OCI-LY7 (cell line): ENCODE data around the gene SP5. TPM values are rescaled to one million over a fixed set of nuclear protein-coding genes. Genes with fewer than 3 reads are reported as not detected.

Experiments
- BruUV-seq: library from RNA; stranded (reverse); fragments of 400-500 nt; replicated peaks from 2 replicates; lab custom pipeline; 2021; lab: Mats Ljungman, UMichigan
- CTCF ChIA-PET: fragments of 300-600 bp; sonication (Branson Sonifier 250); formaldehyde crosslinking; loops from one replicate; lab custom pipeline; 2022; ENCODE audit warnings: antibody characterized with exemption; ENCODE audit not compliant: unreplicated experiment; lab: Charles Lee
- POLR2A ChIA-PET: fragments of 300-600 bp; sonication (Branson Sonifier 250); formaldehyde crosslinking; loops from one replicate; lab custom pipeline; 2022; ENCODE audit warnings: antibody characterized with exemption; lab: Charles Lee
- DNase-seq: peaks from one replicate; pipeline ENCODE4 v3.0.0-alpha.2; 2015; ENCODE audit warnings: low spot score
- H2AFZ ChIP-seq: fragments of 200-600 bp; sonication (generic), shearing (Covaris generic); 2 replicates; pipeline ENCODE4 v1.6.1; 2014; ENCODE audit warnings: mild to moderate bottlenecking, antibody characterized with exemption, low read length, moderate library complexity
- H3K27ac ChIP-seq: fragments of 200-600 bp; sonication (generic); 2 replicates; pipeline ENCODE4 v1.5.1; 2014; ENCODE audit warnings: mixed run types, low read depth, mild to moderate bottlenecking, moderate library complexity, low read length, inconsistent platforms; ENCODE audit not compliant: poor library complexity, severe bottlenecking
- H3K36me3 ChIP-seq: fragments of 200-600 bp; sonication (generic); 2 replicates; pipeline ENCODE4 v1.6.1; 2014; ENCODE audit warnings: mild to moderate bottlenecking, antibody characterized with exemption, low read length, moderate library complexity, mixed read lengths; ENCODE audit not compliant: insufficient read depth
- H3K4me1 ChIP-seq: fragments of 200-600 bp; sonication (generic); 2 replicates; pipeline ENCODE4 v1.5.1; 2014; ENCODE audit warnings: mild to moderate bottlenecking, low read length; ENCODE audit not compliant: insufficient read depth, poor library complexity, severe bottlenecking
- H3K4me2 ChIP-seq: fragments of 200-600 bp; sonication (generic); 2 replicates; pipeline ENCODE4 v1.6.1; 2014; ENCODE audit warnings: mild to moderate bottlenecking, low read length
- H3K4me3 ChIP-seq: fragments of 200-600 bp; sonication (generic); 2 replicates; pipeline ENCODE4 v1.5.1; 2014; ENCODE audit warnings: mild to moderate bottlenecking, low read depth, low read length; ENCODE audit not compliant: poor library complexity, severe bottlenecking
- H3K79me2 ChIP-seq: fragments of 200-600 bp; sonication (generic); 2 replicates; pipeline ENCODE4 v1.6.1; 2016; ENCODE audit warnings: low read depth, mild to moderate bottlenecking, low read length, moderate library complexity, mixed read lengths; ENCODE audit not compliant: insufficient read depth
- H3K9me2 ChIP-seq: fragments of 200-600 bp; sonication (generic); 2 replicates; pipeline ENCODE4 v1.6.1; 2016; ENCODE audit warnings: mild to moderate bottlenecking, low read length, mixed read lengths; ENCODE audit not compliant: insufficient read depth
- H3K9me3 ChIP-seq: fragments of 200-600 bp; sonication (generic); 2 replicates; pipeline ENCODE4 v1.6.1; 2014; ENCODE audit warnings: mild to moderate bottlenecking, mixed run types, low read length, mixed read lengths
- H4K20me1 ChIP-seq: fragments of 200-600 bp; sonication (generic); 2 replicates; pipeline ENCODE4 v1.6.1; 2014; ENCODE audit warnings: mild to moderate bottlenecking, antibody characterized with exemption, low read length, moderate library complexity, mixed read lengths; ENCODE audit not compliant: insufficient read depth
- CTCF ChIP-seq: fragments of 200-600 bp; sonication (generic); conservative IDR thresholded peaks from 2 replicates; pipeline ENCODE4 v1.5.1; 2014; ENCODE audit warnings: mild to moderate bottlenecking, antibody characterized with exemption, low read length, moderate library complexity, mixed read lengths
- EZH2phosphoT487 ChIP-seq: fragments of 200-600 bp; sonication (generic); IDR thresholded peaks from 2 replicates; pipeline ENCODE4 v1.6.1; 2018; ENCODE audit warnings: low read depth, borderline replicate concordance, mild to moderate bottlenecking, mixed run types, antibody characterized with exemption, low read length, moderate library complexity, mixed read lengths
- intact Hi-C: fragments of 100-400 bp; cut with micrococcal nuclease; formaldehyde crosslinking; loops from one replicate; pipeline ENCODE4 v1.10.0; 2022; ENCODE audit not compliant: unreplicated experiment
- total RNA-seq, 2 experiments: library from RNA; depleted of rRNA in 1 of 2; stranded (reverse); fragments of >200 nt in 1 of 2; shearing (Covaris generic) in 1 of 2; gene quantifications; 2 replicates each; pipeline ENCODE4 v1.2.3, GENCODE V29; 2014 to 2022

SP5 gene
- total RNA-seq, 2 experiments from 2014 or later = not detected

DNA sequence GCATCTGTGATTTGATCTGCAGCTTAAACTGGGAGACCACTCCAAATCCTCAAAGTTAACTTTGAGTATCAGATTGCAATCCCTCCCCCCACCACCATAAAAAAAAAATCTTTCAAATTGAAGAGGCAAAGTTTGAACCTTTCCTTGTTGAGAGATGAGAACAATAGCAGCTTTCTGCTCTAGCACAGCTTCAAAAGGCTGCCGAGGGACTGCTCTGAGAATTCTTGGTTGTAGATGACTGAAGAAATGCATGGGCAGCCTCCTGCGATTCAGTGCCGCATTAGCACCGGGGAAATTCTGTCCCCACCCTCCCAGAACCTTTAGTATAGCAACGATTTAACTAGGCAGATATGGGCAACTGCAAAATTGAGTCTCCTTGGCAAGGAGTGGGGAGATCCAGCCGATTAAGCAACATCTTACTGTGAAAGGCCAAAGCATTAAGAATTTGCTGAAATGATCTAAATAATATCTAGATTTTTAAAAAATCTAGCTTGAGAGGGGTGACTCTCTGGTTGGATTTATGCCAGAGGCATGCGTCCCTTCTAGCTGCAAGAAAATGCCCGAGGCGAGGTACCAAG, 3.9 kb upstream of the SP5 start:
- POLR2A ChIA-PET = interaction anchor here (0.7 kb wide), 1 partner anchor 16 kb away, joined by 3 read pairs; no protein-coding TSS in a partner anchor
- intact Hi-C loops = no loop called here
- no peak for DNase-seq

GRCh38 chr2:170711774-170712652, 3.1 kb upstream of the SP5 start:
- no peak overlapping the region for H3K4me3 ChIP-seq
- H4K20me1 ChIP-seq = no peaks in the 10 kb centered on the region
- no peak overlapping the region for H2AFZ ChIP-seq
- H3K79me2 ChIP-seq = no peaks in the 10 kb centered on the region
- intact Hi-C loops = no loop called here
- POLR2A ChIA-PET = interaction anchor here (1.2 kb wide), 1 partner anchor 8 kb away, joined by 3 read pairs; no protein-coding TSS in a partner anchor
- DNase-seq = no peak
- H3K4me2 ChIP-seq = no peak overlapping the region
- no peaks in the 10 kb centered on the region for H3K9me3 ChIP-seq
- BruUV-seq = no TSS peak
- H3K4me1 ChIP-seq = no peaks in the 10 kb centered on the region
- no peak overlapping the region for H3K27ac ChIP-seq
- no peaks in the 10 kb centered on the region for H3K9me2 ChIP-seq
- TF ChIP-seq CTCF (no peak), EZH2phosphoT487 (no peak)
- H3K36me3 ChIP-seq = no peaks in the 10 kb centered on the region
- CTCF ChIA-PET = no interaction called here

More for the DNA sequence above, 3.9 kb upstream of the SP5 start:
- CTCF ChIA-PET = no interaction called here
- Histone ChIP-seq H4K20me1 (no peaks in the 10 kb centered on the region), H3K4me1 (no peaks in the 10 kb centered on the region), H3K9me3 (no peaks in the 10 kb centered on the region), H3K27ac (no peak overlapping the region), H2AFZ (no peak overlapping the region), H3K4me3 (no peak overlapping the region), H3K36me3 (no peaks in the 10 kb centered on the region), H3K4me2 (no peak overlapping the region), H3K9me2 (no peaks in the 10 kb centered on the region), H3K79me2 (no peaks in the 10 kb centered on the region)
- TF ChIP-seq EZH2phosphoT487 (no peak), CTCF (no peak)
- no TSS peak for BruUV-seq
